T follicular helper cell (primary cell): ENCODE results near the gene PEX11G.
"Not testable (repeated sequence)": the region's sequence is repeated elsewhere in the genome, so short reads cannot be mapped to it uniquely, and the experiment has no call there.

Experiments
- DNase-seq: peaks from one replicate; pipeline ENCODE4 v3.0.0-alpha.2; 2020; ENCODE audit warnings: low read depth

PEX11G gene

DNA sequence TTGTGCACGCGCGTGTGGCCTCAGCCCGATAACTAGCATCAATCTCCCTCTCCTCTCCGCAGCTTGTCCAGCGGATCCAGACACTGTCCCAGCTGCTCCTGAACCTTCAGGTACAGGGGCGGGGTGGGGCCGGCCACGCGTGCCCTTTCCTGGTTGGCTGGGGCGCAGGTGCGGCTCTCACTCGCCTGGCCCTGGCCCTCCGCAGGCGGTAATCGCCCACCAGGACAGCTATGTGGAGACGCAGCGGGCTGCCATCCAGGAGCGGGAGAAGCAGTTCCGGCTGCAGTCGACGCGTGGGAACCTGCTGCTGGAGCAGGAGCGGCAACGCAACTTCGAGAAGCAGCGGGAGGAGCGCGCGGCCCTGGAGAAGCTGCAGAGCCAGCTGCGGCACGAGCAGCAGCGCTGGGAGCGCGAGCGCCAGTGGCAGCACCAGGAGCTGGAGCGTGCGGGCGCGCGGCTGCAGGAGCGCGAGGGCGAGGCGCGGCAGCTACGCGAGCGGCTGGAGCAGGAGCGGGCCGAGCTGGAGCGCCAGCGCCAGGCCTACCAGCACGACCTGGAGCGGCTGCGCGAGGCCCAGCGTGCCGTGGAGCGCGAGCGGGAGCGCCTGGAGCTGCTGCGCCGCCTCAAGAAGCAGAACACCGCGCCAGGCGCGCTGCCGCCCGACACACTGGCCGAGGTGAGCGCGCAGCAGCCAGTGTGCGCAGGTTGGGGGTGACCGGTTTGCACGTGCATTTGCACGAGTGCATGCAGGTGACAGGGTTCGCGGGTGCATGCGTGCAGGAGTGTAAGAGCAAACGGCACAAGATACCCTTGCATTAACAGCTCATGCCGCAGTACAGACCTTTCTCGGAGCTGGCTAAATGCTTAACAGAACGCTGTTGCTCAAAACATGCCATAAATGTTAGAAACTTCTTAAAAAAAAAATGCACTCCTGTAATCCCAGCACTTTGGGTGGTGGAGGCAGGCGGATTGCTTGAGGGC lies 21.5 kb downstream of the PEX11G start:
- no peak for DNase-seq

DNA sequence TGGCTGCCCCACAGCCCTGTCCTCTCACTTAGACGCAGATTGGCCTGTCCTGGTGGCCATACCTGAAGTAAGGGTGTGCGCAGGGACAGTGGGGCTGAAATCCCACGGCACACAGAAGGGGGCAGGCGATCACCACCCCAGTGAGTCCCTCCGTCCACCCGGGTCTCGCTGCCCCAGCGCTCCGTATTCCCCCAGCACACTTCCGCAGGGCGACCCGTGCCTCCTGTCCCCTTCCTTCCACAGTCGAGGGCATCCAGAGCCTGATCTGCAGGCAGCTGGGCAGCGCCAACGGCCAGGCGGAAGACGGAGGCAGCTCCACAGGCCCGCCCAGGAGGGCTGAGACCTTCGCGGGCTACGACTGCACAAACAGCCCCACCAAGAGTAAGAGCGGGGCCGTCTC lies 25.3 kb downstream of the PEX11G start:
- no peak for DNase-seq

DNA sequence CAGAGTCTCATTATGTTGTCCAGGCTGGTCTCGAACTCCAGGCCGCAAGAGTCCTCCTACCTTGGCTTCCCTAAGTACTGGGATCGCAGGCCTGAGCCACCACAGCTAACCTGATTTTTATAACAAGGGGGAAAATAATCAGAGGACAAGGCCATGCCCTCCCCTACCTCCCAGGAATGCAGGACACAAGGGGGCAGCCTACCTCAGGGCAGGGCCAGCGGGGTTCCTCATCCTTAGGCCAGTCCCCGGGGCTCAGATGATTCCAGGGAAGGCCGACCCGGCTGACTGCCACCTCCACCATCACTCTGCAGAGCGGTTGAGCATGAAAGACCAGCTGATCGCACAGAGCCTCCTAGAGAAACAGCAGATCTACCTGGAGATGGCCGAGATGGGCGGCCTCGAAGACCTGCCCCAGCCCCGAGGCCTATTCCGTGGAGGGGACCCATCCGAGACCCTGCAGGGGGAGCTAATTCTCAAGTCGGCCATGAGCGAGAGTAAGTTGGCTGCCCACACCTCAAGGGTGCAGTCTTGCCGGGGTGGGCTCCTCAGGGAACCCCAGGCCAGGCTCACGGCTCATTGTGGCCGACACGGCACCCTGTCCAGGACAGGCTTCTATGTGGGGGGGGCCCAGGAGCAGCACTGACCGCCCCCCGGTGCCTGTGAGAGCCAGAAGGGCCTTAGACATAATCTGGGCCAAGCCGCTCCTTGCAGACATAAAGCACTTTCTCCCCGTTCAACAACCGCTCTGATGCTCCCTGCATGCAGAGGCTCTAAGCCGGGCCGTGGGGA lies 26.8 kb downstream of the PEX11G start:
- DNase-seq = no peak

DNA sequence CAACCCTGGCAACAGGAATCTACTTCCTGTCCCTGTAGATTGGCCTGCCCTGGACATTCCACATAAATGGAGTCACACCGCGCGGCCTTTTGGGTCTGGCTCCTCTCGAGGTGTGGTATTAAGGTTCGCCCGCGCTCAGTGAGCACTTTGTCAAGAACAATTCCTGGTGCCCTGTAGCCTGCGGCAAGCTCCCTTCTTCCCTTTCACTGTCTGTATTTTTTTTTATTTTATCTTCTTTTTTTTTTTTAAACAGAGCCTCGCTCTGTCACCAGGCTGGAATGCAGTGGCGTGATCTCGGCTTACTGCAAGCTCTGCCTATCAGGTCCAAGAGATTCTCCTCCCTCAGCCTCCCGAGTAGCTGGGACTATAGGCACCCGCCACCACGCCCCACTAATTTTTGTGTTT lies 28.3 kb downstream of the PEX11G start:
- no peak for DNase-seq

DNA sequence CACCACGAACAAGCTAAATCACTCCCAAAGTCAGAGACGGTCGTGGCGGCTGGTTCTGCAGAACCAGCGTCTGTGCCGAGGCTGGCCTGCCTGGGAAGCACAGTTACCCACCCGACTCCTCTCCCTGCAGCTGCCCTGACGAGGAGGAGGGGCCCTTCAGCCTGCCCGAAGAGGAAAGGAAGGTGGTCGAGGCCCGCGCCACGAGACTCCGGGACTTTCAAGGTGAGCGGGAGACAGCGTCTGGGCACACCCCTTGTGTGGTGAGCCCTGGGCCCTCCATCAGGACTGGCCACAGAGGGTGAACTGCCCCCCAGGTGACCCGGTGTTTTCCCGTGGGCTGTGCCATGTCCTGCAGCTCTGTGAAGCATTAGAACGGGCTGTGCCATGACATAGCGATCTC lies 29.1 kb downstream of the PEX11G start:
- DNase-seq = no peak

DNA sequence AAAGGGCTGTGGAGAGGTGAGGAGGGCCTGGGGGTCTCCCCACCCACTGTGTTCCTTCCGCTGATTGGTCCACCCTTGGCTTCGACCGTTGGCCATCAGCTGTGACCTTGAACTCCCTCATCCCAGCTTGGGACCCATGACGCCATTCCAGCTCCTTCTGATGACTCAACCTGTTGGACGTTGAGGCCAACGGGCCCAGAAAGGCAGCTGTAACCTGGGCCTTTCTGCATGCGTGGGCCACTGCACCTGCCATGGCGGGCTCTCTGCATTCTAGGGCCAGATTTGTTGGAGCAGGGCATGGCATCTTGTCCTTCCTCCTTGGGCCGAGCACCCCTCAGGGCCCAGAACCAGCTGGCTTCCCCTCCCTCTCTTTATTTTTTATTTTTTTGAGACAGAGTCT lies 30.2 kb downstream of the PEX11G start:
- DNase-seq = no peak

DNA sequence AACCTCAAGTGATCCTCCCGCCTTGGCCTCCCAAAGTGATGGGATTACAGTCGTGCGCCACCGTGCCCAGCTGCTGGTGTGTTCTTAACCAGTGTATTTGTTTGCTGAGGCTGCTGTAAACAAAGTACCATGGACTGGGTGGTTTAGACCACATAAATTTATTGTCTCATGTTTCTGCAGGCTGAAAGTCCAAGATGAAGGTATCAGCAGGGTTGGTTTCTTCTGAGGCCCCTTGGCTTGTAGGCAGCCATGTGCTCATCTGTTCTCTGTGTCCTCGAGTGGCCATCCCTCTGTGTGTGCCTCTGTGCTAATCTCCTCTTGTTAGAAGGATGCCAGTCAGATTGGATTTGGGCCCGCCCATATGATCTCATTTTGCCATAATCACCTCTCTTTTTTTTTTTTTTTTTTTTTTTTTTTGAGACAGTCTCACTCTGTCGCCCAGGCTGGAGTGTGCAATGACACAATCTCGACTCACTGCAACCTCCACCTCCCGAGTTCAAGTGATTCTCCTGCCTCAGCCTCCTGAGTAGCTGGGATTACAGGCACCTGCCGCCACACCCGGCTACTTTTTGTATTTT lies 31.8 kb downstream of the PEX11G start:
- DNase-seq = no peak

DNA sequence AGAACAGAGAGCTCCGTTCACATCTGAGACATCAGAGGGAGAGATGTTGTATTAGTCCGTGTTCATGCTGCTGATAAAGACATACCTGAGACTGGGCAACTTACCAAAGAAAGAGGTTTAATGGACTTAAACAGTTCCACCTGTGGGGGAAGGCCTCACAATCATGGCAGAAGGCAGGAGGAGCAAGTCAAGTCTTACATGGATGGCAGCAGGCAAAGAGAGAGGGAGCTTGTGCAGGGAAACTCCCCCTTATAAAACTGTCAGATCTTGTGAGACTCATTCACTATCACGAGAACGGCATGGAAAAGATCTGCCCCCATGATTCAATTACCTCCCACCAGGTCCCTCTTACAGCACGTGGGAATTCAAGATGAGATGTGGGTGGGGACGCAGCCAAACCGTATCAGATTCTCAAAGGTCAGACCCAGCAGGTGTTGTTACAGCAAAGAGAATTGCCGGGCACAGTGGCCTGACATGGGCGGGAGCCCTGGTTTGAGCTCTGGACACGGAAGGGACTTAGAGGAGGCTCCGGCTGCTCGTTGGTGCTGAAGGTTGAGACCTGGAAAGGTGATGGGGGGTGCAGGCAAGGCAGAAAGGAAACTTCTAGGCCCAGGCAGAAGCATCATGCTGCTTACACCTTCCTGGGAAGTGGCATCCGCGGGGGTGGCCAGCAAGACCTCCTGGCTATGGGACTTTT lies 33.1 kb downstream of the PEX11G start:
- no peak for DNase-seq

DNA sequence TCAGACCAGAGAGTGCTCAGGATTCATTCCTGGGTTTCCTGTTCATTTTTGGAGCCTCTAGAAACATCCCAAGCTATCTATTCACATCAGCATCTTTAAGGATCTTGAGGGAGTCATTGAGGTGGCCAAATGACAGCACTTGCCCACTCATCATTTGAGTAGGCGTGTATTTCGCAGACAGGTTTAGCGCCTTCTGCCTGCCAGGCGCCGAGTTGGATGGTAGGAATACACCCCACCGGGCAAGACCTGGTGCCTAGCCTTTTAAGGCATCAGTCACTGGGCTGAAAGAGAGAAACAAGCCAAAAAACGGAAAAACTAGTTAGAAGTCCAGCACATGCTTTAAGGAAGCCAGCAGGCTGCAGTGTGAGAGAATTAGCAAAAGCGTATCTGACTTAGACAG lies 33.8 kb downstream of the PEX11G start:
- no peak for DNase-seq

DNA sequence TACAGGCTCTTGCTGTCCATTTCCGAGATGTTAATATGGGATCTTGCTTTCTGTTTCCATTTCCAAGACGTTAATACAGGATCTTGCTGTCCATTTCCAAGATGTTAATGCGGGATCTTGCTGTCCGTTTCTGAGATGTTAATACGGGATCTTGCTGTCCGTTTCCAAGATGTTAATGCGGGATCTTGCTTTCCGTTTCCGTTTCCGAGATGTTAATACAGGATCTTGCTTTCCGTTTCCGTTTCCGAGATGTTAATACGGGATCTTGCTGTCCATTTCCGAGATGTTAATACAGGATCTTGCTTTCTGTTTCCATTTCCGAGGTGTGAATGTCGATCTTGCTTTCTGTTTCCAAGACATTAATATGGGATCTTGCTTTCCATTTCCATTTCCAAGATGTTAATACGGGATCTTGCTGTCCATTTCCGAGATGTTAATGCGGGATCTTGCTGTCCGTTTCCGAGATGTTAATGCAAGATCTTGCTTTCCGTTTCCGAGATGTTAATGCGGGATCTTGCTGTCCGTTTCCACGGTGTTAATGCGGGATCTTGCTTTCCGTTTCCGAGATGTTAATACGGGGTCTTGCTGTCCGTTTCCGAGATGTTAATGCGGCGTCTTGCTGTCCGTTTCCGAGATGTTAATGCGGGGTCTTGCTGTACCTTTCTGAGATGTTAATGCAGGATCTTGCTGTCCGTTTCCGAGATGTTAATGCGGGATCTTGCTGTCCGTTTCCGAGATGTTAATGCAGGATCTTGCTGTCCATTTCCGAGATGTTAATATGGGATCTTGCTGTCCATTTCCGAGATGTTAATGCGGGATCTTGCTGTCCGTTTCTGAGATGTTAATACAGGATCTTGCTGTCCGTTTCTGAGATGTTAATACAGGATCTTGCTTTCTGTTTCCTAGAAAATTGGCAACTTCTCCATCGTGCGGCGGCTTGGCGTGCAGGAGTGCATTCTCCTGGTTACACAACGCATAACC lies 38.3 kb downstream of the PEX11G start:
- no peak for DNase-seq

DNA sequence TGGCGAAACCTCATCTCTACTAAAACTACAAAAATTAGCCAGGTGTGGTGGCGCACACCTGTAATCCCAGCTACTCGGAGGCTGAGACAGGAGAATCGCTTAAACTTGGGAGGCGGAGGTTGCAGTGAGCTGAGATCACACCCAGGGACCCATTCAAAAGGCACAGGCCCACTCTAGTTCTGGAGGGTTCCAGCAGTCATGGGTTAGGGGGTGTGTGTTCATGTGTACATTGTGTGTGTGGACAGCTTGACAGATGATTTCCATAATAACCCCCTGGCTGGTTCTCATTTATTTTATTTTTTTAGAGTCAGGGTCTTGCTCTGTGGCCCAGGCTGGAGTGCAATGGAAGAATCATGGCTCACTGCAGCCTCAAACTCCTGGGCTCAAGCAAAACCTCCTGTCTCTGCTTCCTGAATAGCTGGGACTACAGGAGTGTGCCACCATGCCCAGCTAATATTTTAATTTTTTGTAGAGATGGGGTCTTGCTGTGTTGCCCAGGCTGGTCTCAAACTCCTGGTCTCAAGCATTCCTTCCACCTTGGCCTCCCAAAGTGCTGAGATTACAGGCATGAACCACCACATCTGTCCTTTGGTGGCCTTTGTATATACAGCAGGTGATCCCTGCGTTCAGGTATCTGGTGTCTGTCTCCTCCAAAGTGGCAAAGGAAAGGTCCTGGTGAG lies 39.3 kb downstream of the PEX11G start:
- not testable (repeated sequence) for DNase-seq

DNA sequence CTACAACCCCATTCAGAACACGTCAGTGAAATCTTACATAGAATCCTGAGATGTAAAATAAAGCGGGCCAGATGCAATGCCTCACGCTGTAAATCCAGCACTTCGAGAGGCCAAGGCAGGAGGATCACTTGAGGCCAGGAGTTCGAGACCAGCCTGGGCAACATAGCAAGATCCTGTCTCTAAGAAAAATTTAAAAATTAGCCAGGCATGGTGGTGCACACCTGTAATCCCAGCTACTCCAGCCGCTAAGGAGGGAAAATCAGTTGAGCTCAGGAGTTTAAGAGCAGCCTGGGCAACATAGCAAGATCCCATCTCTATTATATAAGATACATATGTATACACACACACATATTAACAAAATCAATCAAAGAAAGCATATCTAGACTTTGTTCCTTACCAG lies 41.2 kb downstream of the PEX11G start:
- no peak for DNase-seq

DNA sequence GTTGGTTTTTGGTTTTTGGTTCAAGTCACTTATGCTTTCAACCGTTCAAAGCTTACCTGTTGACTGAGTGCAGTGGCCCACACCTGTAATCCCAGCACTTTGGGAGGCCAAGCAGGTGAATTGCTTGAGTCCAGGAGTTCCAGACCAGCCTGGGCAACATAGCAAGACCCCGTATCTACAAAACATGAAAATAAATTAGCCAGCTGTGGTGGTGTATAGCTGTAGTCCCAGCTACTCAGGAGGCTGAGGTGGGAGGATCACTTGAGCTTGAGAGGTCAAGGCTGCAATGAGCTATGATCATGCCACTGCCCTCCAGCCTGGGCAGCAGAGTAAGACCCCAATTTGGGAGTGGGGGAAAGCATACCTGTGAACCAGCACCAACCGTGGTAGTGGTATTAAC lies 43.7 kb downstream of the PEX11G start:
- no peak for DNase-seq

DNA sequence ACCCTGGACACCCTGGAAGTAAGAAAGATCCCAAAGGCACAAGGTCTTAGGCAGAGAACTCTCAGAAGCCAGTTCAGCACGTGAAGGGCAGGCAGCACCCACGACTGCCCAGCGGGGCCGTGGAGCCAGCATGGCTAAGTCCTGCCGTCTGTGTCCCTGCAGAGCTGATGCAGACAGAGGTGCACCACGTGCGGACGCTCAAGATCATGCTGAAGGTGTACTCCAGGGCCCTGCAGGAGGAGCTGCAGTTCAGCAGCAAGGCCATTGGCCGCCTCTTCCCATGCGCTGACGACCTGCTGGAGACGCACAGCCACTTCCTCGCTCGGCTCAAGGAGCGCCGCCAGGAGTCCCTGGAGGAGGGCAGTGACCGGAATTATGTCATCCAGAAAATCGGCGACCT lies 44.8 kb downstream of the PEX11G start:
- no peak for DNase-seq

DNA sequence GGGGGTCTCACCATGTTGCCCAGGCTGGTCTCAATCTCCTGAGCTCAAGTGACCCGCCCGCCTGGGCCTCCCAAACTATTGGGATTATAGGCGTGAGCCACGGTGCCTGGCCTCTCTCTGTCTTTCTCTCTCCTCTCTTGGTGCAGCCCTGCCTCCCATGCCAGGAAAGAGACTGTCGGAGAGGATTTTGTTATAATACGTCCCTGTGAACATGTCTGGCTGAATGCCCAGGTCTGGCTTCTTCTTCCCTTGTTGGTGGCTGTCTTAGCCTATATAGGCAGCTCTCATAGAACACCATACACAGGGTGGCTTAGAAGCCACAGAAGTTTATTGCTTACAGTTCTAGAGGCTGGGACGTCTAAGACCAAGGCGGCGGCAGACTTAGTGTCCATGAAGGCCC lies 46.4 kb downstream of the PEX11G start:
- DNase-seq = no peak

DNA sequence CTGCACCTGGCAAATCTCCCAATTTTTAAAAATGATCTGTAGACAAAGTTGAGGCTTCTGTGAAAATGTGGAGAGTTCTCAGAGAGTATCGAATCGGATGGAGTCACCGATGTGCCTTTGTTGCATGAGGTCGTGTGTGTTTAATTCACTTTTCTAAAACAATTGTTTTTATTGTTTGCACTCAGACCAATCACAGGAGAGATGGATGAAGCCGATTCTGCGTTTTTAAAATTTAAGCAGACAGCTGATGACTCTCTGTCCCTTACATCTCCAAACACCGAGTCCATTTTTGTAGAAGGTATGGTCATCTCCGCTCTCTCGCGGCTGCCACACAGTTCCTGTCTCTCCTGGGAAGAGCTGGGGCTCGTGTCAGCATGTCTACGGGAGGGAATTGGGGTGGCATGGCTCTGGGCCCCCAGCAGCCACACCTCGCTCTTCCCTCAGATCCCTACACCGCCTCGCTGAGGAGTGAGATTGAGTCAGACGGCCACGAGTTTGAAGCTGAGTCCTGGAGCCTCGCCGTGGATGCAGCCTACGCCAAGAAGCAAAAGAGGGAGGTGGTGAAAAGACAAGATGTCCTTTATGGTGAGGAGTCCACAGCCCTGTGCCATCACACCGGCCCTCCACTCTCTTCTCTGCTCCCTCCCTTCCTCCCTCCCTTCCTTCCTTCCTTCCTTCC lies 47.2 kb downstream of the PEX11G start:
- DNase-seq = no peak

DNA sequence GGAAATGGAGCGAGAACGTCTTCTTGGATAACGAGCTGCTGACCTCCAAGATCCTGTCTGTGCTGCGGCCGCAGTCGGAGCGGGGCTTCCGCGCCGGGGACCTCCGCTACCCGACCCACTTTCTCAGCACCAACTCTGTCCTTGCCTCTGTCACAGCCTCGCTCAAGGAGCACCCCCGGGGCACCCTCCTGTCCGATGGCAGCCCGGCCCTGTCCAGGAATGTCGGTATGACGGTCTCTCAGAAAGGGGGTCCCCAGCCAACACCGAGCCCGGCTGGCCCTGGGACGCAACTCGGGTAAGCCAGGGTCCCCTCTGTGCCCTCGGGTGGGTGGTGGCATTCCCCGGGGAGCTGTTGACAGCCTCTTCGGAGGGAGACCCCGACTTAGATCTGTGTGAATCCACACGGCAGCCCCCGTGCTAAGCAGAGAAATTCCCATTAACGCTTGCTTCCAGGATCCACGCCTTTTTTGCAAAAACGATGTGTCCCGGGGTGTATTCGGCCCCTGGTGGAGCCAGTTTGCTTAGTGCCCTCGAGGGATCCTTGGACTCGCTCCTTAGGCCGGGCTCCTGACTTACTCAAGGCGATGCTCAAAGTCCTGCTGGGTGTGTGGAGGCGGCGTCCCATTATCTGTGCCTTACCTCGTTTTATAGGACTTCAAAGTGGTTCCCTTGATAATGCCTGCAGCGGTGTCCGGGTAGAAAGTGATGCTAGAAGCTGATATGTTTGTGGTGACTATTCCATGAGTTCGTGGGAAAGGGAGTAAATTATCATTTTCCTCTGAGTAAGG lies 48.5 kb downstream of the PEX11G start:
- no peak for DNase-seq

DNA sequence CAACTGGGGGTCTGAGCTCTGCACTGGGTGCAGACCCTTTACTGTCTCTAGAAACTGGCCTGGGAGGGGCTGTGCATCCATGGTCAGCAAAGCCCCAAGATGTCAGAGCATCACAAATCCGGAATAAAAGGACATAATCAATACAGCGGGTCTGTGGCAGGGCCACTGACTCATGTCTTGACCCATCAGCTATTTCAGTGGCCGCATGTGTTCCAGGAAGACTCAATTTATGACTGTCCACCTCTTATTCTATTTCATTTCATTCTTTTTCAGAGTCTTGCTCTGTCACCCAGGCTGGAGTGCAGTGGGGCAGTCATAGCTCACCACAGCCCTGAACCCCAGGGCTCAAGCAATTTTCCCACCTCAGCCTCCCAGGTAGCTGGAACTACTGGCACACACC lies 53.2 kb downstream of the PEX11G start:
- no peak for DNase-seq

DNA sequence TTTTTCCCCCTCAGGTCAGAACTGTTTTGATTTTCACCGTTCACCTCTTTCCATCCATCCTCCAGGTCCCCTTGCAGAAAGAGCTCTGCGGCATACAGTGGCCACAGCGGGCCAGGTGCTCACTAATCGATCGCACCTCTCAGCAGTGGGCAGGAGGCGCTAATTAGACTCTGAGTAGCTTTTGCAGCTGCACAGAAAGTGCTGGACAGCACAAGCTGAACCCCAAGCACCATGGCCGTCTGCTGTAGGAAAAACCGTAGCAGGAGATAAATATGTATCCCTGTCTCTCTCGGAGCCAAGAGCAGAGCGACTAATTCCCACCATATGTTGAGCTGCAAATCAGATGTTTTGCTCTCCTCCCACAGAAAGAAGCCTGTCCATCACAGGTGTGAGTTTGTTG lies 54.4 kb downstream of the PEX11G start:
- no peak for DNase-seq
